ENCODE data around the gene CCDC3. TPM values are rescaled to one million over a fixed set of nuclear protein-coding genes. Genes with fewer than 3 reads are reported as not detected.

CCDC3 gene
- total RNA-seq, 1 experiment from 2014 or later: 0.10 TPM

GRCh38 chr10:12919574-12919973 is 81.9 kb downstream of the CCDC3 start:
- no peak for TF ChIP-seq POLR2AphosphoS5 (IDR thresholded peaks at IDR 0.05; ENCODE audit: low read depth, low read length)
- TF ChIP-seq REST (IDR thresholded peaks at IDR 0.05; ENCODE audit: insufficient read depth in 1 of 2, low read depth in 2 of 2, low read length in 1 of 2): no peak
- TF ChIP-seq CTCF (IDR thresholded peaks at IDR 0.05): no peak
- TF ChIP-seq TCF7L2 (IDR thresholded peaks at IDR 0.05; ENCODE audit: low read depth, low read length): no peak
- no peak for TF ChIP-seq SIN3A (IDR thresholded peaks at IDR 0.05; ENCODE audit: borderline replicate concordance, insufficient read depth, low read depth, low read length)
- Histone ChIP-seq H3K4me3 (ENCODE audit: low read depth in 2 of 2, low read length in 2 of 2) (no peak overlapping the region), H3K4me1 (ENCODE audit: control insufficient read depth, insufficient read depth, low read length) (no peaks in the 10 kb centered on the region), H3K9me3 (ENCODE audit: control insufficient read depth, insufficient read depth, low read depth, low read length) (no peaks in the 10 kb centered on the region), H3K27ac (ENCODE audit: low read length) (no peak overlapping the region), H3K36me3 (ENCODE audit: control insufficient read depth, insufficient read depth, low read length) (no peaks in the 10 kb centered on the region), H3K27me3 (ENCODE audit: control insufficient read depth, insufficient read depth, low read length) (no peaks in the 10 kb centered on the region)
- DNase-seq (ENCODE audit: low read depth, low spot score) (no peak), ATAC-seq (no peak)
- BruUV-seq (replicated peaks): no TSS peak
- POLR2A ChIA-PET: no interaction called here
- CTCF ChIA-PET: interaction anchor here (0.6 kb wide), 1 partner anchor 1261 kb away, joined by 3 read pairs; no protein-coding TSS in a partner anchor
- in situ Hi-C loops (cut with HindIII; ENCODE audit: low pct_unique_long_range_greater_than_20kb, low sequenced_read_pairs) (no loop called here), intact Hi-C loops (cut with micrococcal nuclease; ENCODE audit: unreplicated experiment) (no loop called here)

- no peak overlapping the region for H3K27ac ChIP-seq (ENCODE audit: low read length)
- no peak for TF ChIP-seq POLR2AphosphoS5 (IDR thresholded peaks at IDR 0.05; ENCODE audit: low read depth, low read length)
- TF ChIP-seq TCF7L2 (IDR thresholded peaks at IDR 0.05; ENCODE audit: low read depth, low read length): no peak
- TF ChIP-seq SIN3A (IDR thresholded peaks at IDR 0.05; ENCODE audit: borderline replicate concordance, insufficient read depth, low read depth, low read length): no peak
- TF ChIP-seq REST (IDR thresholded peaks at IDR 0.05; ENCODE audit: insufficient read depth in 1 of 2, low read depth in 2 of 2, low read length in 1 of 2): no peak
- TF ChIP-seq CTCF (IDR thresholded peaks at IDR 0.05): no peak
- H3K4me1 ChIP-seq (ENCODE audit: control insufficient read depth, insufficient read depth, low read length): no peaks in the 10 kb centered on the region
- no TSS peak for BruUV-seq (replicated peaks)
- H3K9me3 ChIP-seq (ENCODE audit: control insufficient read depth, insufficient read depth, low read depth, low read length): no peaks in the 10 kb centered on the region
- H3K27me3 ChIP-seq (ENCODE audit: control insufficient read depth, insufficient read depth, low read length): no peaks in the 10 kb centered on the region
- no peak for ATAC-seq
- no peak for DNase-seq (ENCODE audit: low read depth, low spot score)
- CTCF ChIA-PET: no interaction called here
- in situ Hi-C loops (cut with HindIII; ENCODE audit: low pct_unique_long_range_greater_than_20kb, low sequenced_read_pairs) (no loop called here), intact Hi-C loops (cut with micrococcal nuclease; ENCODE audit: unreplicated experiment) (no loop called here)
- POLR2A ChIA-PET: no interaction called here
- H3K4me3 ChIP-seq (ENCODE audit: low read depth in 2 of 2, low read length in 2 of 2): no peak overlapping the region
- no peaks in the 10 kb centered on the region for H3K36me3 ChIP-seq (ENCODE audit: control insufficient read depth, insufficient read depth, low read length)
Observed at GRCh38 chr10:12916587-12916986, 84.9 kb downstream of the CCDC3 start.

Data from Panc1 (cell line).